Dermis lymphatic vessel endothelial cell (primary cell): Measurements from ENCODE around the gene TENT5D. TPM values are rescaled to one million over a fixed set of nuclear protein-coding genes. Genes with fewer than 3 reads are reported as not detected.

Experiments
- total RNA-seq: library from RNA; depleted of rRNA; stranded (reverse); fragments of >200 nt; gene quantifications from 2 replicates; pipeline ENCODE4 v1.2.1, GENCODE V29; 2014

TENT5D gene
- total RNA-seq = not detected in 2 replicates

DNA sequence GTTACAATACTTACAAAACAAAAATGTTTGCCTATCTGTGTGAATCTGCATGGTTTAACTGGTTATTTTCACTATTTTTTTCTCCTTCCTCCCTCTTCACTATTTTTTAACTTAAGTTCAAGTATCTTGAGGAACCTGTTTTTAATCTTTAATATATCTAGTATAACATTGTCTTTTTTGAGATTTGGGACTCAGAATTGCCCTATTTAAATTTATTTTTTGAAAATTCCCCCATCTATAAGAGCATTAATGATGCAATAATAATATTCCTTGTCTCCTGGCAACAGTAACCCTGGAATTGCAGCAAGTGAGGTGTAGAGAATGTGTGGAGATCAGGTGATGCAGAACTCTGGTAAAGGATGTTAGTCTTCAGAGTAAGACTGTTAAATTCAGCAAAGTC, at the start of gene TENT5D:
TSS of gene TENT5D (plus strand) at position 301 of the 400 bp plus-strand sequence. CDS start 22,093 bp downstream, outside the sequence.

